Measurements from ENCODE around the gene TANGO2. TPM values are rescaled to one million over a fixed set of nuclear protein-coding genes. Genes with fewer than 3 reads are reported as not detected.
A peak's percentile ranks its signal among the peaks of the same experiment; 100 is the strongest.

Gene TANGO2
- total RNA-seq, 1 experiment from 2014 or later, result 33.5 TPM

DNA sequence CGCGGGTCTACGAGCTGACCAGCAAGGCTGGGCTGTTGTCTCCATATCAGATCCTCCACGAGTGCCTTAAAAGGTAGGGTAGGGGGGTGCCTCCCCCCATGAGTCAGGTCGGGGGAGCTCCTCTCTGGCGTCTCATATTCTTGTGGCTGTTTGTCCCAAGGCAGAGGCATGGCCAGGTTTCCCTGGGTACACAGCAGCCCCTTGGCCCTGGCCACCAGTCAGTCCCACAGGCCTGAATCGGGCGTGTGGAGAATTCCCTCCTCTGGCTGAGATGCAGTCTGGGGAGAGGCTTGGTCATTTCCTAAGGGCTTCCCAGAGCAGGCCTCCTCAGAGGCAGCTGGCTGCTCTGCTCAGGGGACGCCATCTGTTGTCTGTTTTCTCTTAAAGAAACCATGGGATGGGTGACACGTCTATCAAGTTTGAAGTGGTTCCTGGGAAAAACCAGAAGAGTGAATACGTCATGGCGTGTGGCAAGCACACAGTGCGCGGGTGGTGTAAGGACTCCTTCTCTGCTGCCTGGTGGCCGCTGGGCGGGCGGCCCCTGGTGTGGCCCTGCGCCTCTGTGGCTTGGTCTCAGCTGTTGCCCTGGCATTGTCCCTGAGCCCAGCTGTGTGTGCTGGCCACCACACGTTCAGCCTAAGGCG, 85.4 kb downstream of the TANGO2 start:
- no peak for TF ChIP-seq CTCF (IDR thresholded peaks at IDR 0.05; ENCODE audit: unreplicated experiment)
- H3K27me3 Mint-ChIP-seq (ENCODE audit: unreplicated experiment), result no peaks in the 10 kb centered on the region
- H3K36me3 Mint-ChIP-seq (ENCODE audit: insufficient read depth, unreplicated experiment), result peaks cover 60% of the 10 kb centered on the region
- BruUV-seq (replicated peaks), result no TSS peak
- no peaks in the 10 kb centered on the region for H3K9me3 Mint-ChIP-seq (ENCODE audit: low read depth, unreplicated experiment)
- intact Hi-C loops (cut with micrococcal nuclease; ENCODE audit: unreplicated experiment), result no loop called here
- no peak overlapping the region for H3K27ac Mint-ChIP-seq (ENCODE audit: unreplicated experiment)
- no peaks in the 10 kb centered on the region for H3K4me1 Mint-ChIP-seq (ENCODE audit: low read depth, unreplicated experiment)
- no peak for DNase-seq
- no peak overlapping the region for H3K4me3 Mint-ChIP-seq (ENCODE audit: low read depth, unreplicated experiment)
- CTCF ChIA-PET, result interaction anchor here (0.6 kb wide), 1 partner anchor 440 kb away, joined by 4 read pairs; no protein-coding TSS in a partner anchor

DNA sequence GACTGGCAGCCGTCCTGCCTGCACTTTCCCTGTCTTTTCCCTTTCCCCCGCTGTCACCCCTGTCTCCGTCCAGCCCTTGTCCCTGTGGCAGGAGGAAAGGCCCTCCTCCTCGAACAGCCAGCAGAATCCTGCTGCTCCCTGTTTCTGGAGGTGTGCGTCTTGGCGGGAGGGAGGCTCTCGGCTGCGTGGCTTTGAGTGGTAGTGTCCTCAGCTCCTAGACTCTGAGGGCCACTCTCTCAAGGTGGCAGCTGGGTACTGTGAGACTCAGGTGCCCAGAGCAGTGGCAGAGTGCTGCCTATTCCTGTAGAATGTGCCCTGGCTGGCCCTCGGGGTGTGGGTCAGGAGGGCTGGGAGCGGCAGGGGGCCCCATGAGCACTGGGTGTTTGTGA, 85.9 kb downstream of the TANGO2 start:
- no TSS peak for BruUV-seq (replicated peaks)
- peak overlapping the region; percentile 56 for H3K27ac Mint-ChIP-seq (ENCODE audit: unreplicated experiment)
- no peaks in the 10 kb centered on the region for H3K27me3 Mint-ChIP-seq (ENCODE audit: unreplicated experiment)
- CTCF ChIA-PET, result interaction anchor here (0.6 kb wide), 1 partner anchor 439 kb away, joined by 4 read pairs; no protein-coding TSS in a partner anchor
- H3K4me1 Mint-ChIP-seq (ENCODE audit: low read depth, unreplicated experiment), result no peaks in the 10 kb centered on the region
- no peaks in the 10 kb centered on the region for H3K9me3 Mint-ChIP-seq (ENCODE audit: low read depth, unreplicated experiment)
- peaks cover 64% of the 10 kb centered on the region for H3K36me3 Mint-ChIP-seq (ENCODE audit: insufficient read depth, unreplicated experiment)
- no peak for DNase-seq
- no peak for TF ChIP-seq CTCF (IDR thresholded peaks at IDR 0.05; ENCODE audit: unreplicated experiment)
- no peak overlapping the region for H3K4me3 Mint-ChIP-seq (ENCODE audit: low read depth, unreplicated experiment)
- intact Hi-C loops (cut with micrococcal nuclease; ENCODE audit: unreplicated experiment), result no loop called here

GRCh38 chr22:20107471-20107901, 86.6 kb downstream of the TANGO2 start:
- peaks cover 65% of the 10 kb centered on the region for H3K36me3 Mint-ChIP-seq (ENCODE audit: insufficient read depth, unreplicated experiment)
- H3K4me1 Mint-ChIP-seq (ENCODE audit: low read depth, unreplicated experiment), result no peaks in the 10 kb centered on the region
- peak overlapping the region; percentile 56 for H3K27ac Mint-ChIP-seq (ENCODE audit: unreplicated experiment)
- H3K9me3 Mint-ChIP-seq (ENCODE audit: low read depth, unreplicated experiment), result no peaks in the 10 kb centered on the region
- CTCF ChIA-PET, result no interaction called here
- no peak for TF ChIP-seq CTCF (IDR thresholded peaks at IDR 0.05; ENCODE audit: unreplicated experiment)
- DNase-seq, result no peak
- no TSS peak for BruUV-seq (replicated peaks)
- H3K27me3 Mint-ChIP-seq (ENCODE audit: unreplicated experiment), result no peaks in the 10 kb centered on the region
- intact Hi-C loops (cut with micrococcal nuclease; ENCODE audit: unreplicated experiment), result no loop called here
- H3K4me3 Mint-ChIP-seq (ENCODE audit: low read depth, unreplicated experiment), result no peak overlapping the region

- peaks cover 65% of the 10 kb centered on the region for H3K36me3 Mint-ChIP-seq (ENCODE audit: insufficient read depth, unreplicated experiment)
- BruUV-seq (replicated peaks), result no TSS peak
- peak overlapping the region; percentile 56 for H3K27ac Mint-ChIP-seq (ENCODE audit: unreplicated experiment)
- H3K27me3 Mint-ChIP-seq (ENCODE audit: unreplicated experiment), result no peaks in the 10 kb centered on the region
- H3K4me1 Mint-ChIP-seq (ENCODE audit: low read depth, unreplicated experiment), result no peaks in the 10 kb centered on the region
- no peaks in the 10 kb centered on the region for H3K9me3 Mint-ChIP-seq (ENCODE audit: low read depth, unreplicated experiment)
- intact Hi-C loops (cut with micrococcal nuclease; ENCODE audit: unreplicated experiment), result no loop called here
- TF ChIP-seq CTCF (IDR thresholded peaks at IDR 0.05; ENCODE audit: unreplicated experiment), result no peak
- CTCF ChIA-PET, result interaction anchor here (1.0 kb wide), 1 partner anchor 9 kb away, joined by 3 read pairs; the partner anchor contains the start of gene TRMT2A
- H3K4me3 Mint-ChIP-seq (ENCODE audit: low read depth, unreplicated experiment), result peak overlapping the region; percentile 29
- no peak for DNase-seq
These were observed 87.2 kb downstream of the TANGO2 start for GRCh38 chr22:20107951-20108756.

All from Calu3 (cell line).